HL-60 (cell line): ENCODE data around the gene HELT.
"Not testable (repeated sequence)": the region's sequence is repeated elsewhere in the genome, so short reads cannot be mapped to it uniquely, and the experiment has no call there.

ENCODE experiments used
- DNase-seq, 2 experiments: peaks; one replicate each; pipeline ENCODE4 v3.0.0-alpha.2; 2010 to 2020; ENCODE audit warnings: low read depth in 1 of 2, low spot score in 1 of 2
- H3K27ac ChIP-seq: fragments of 250-450 bp; sonication (Bioruptor Pico); replicated peaks from 2 replicates; pipeline ENCODE4 v1.5.1; 2020; ENCODE audit warnings: mild to moderate bottlenecking, moderate library complexity
- H3K27me3 ChIP-seq: fragments of 250-450 bp; sonication (Bioruptor Pico); 2 replicates; pipeline ENCODE4 v1.5.1; 2021; ENCODE audit warnings: mild to moderate bottlenecking, moderate library complexity; ENCODE audit not compliant: insufficient read depth, poor library complexity, severe bottlenecking
- H3K4me3 ChIP-seq: replicated peaks from 2 replicates; pipeline ENCODE4 v1.5.1; 2011; ENCODE audit warnings: mild to moderate bottlenecking, control low read depth, low read length; ENCODE audit not compliant: insufficient read depth
- GABPA ChIP-seq: IDR thresholded peaks from 2 replicates; pipeline ENCODE4 v1.6.1; 2012; ENCODE audit warnings: low read depth
- POLR2AphosphoS5 ChIP-seq: IDR thresholded peaks from 2 replicates; pipeline ENCODE4 v1.6.1; 2012; ENCODE audit warnings: low read depth
- REST ChIP-seq: IDR thresholded peaks from 2 replicates; pipeline ENCODE4 v1.6.1; 2012; ENCODE audit warnings: low read depth; ENCODE audit not compliant: insufficient replicate concordance
- SPI1 ChIP-seq: IDR thresholded peaks from 2 replicates; pipeline ENCODE4 v1.6.1; 2012; ENCODE audit warnings: low read depth, mild to moderate bottlenecking, borderline replicate concordance
- TF ChIP-seq, protein P1 (sequence below): IDR thresholded peaks from one replicate; pipeline ENCODE4 v1.5.1; 2011; ENCODE audit warnings: low read length, control low read depth, inconsistent platforms; ENCODE audit not compliant: insufficient read depth

HELT gene

DNA sequence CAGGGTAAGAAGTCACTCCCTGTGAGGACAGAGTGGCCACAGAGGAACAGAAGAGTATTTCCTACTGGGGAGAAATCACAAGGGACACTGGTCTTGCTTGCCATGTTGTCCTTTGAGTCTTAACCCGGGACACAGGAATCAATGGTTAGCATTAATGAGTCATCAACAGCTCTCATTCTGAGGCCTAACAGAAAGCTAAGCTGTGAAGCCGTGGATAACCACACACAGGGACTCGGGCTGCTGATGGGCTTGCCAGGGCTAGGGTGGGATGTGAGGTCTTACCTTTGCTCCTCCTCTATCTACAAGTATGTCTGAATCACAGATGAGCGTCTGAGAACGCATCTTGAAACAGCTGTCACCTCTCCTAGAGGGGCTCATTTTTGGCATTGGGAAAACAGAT is 22.2 kb downstream of the HELT start:
- H3K27me3 ChIP-seq = no peaks in the 10 kb centered on the region
- DNase-seq = no peak
- no peak overlapping the region for H3K4me3 ChIP-seq
- H3K27ac ChIP-seq = no peak overlapping the region
- TF ChIP-seq GABPA (no peak), SPI1 (no peak), POLR2AphosphoS5 (no peak), REST (no peak)
- TF ChIP-seq, protein P1, sequence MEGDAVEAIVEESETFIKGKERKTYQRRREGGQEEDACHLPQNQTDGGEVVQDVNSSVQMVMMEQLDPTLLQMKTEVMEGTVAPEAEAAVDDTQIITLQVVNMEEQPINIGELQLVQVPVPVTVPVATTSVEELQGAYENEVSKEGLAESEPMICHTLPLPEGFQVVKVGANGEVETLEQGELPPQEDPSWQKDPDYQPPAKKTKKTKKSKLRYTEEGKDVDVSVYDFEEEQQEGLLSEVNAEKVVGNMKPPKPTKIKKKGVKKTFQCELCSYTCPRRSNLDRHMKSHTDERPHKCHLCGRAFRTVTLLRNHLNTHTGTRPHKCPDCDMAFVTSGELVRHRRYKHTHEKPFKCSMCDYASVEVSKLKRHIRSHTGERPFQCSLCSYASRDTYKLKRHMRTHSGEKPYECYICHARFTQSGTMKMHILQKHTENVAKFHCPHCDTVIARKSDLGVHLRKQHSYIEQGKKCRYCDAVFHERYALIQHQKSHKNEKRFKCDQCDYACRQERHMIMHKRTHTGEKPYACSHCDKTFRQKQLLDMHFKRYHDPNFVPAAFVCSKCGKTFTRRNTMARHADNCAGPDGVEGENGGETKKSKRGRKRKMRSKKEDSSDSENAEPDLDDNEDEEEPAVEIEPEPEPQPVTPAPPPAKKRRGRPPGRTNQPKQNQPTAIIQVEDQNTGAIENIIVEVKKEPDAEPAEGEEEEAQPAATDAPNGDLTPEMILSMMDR = no peak

GRCh38 chr4:185050286-185050685 is 32.0 kb downstream of the HELT start:
- H3K4me3 ChIP-seq, H3K27me3 ChIP-seq, DNase-seq, H3K27ac ChIP-seq: not testable (repeated sequence)

DNA sequence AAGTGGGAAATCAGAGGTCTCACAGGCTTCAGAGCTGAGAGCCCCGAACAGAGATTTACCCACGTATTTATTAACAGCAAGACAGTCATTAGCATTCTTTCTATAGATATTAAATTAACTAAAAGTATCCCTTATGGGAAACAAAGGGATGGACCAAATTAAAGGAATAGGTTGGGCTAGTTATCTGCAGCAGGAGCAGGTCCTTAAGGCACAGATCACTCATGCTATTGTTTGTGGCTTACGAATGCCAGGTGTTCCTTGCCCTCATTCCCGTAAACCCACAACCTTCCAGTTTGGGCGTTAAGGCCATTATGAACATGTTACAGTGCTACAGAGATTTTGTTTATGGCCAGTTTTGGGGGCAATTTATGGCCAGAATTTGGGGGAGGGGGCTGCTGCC is 33.0 kb downstream of the HELT start:
- not testable (repeated sequence) for H3K4me3 ChIP-seq, DNase-seq, H3K27ac ChIP-seq, H3K27me3 ChIP-seq

- H3K4me3 ChIP-seq = no peak overlapping the region
Measured at GRCh38 chr4:185053746-185054145, 35.5 kb downstream of the HELT start.

More at GRCh38 chr4:185053746-185054145, 35.5 kb downstream of the HELT start:
- Histone ChIP-seq H3K27me3 (no peaks in the 10 kb centered on the region), H3K27ac (no peak overlapping the region)
- no peak for DNase-seq
- TF ChIP-seq POLR2AphosphoS5 (no peak), REST (no peak), SPI1 (no peak), GABPA (no peak)
- TF ChIP-seq, protein P1 = no peak
